D721Med (cell line): ENCODE measurements around the gene NFATC2.

Experiments
- DNase-seq: peaks from one replicate; pipeline ENCODE4 v3.0.0; 2011; ENCODE audit warnings: low spot score; ENCODE audit not compliant: insufficient read length
- FAIRE-seq: peaks from 2 replicates; lab custom pipeline; 2011; peaks lifted over from hg19 to GRCh38; lab: Jason Lieb, UNC
- TF ChIP-seq, protein P1 (sequence below): IDR thresholded peaks from 2 replicates; pipeline ENCODE4 v1.5.1; 2012; ENCODE audit warnings: mild to moderate bottlenecking, control low read depth; ENCODE audit not compliant: insufficient read depth; ENCODE audit errors: missing control alignments

Gene NFATC2

GRCh38 chr20:51437182-51437924, 105.2 kb downstream of the NFATC2 start:
- DNase-seq (no peak), FAIRE-seq (no peak)
- TF ChIP-seq, protein P1, sequence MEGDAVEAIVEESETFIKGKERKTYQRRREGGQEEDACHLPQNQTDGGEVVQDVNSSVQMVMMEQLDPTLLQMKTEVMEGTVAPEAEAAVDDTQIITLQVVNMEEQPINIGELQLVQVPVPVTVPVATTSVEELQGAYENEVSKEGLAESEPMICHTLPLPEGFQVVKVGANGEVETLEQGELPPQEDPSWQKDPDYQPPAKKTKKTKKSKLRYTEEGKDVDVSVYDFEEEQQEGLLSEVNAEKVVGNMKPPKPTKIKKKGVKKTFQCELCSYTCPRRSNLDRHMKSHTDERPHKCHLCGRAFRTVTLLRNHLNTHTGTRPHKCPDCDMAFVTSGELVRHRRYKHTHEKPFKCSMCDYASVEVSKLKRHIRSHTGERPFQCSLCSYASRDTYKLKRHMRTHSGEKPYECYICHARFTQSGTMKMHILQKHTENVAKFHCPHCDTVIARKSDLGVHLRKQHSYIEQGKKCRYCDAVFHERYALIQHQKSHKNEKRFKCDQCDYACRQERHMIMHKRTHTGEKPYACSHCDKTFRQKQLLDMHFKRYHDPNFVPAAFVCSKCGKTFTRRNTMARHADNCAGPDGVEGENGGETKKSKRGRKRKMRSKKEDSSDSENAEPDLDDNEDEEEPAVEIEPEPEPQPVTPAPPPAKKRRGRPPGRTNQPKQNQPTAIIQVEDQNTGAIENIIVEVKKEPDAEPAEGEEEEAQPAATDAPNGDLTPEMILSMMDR = no peak

DNA sequence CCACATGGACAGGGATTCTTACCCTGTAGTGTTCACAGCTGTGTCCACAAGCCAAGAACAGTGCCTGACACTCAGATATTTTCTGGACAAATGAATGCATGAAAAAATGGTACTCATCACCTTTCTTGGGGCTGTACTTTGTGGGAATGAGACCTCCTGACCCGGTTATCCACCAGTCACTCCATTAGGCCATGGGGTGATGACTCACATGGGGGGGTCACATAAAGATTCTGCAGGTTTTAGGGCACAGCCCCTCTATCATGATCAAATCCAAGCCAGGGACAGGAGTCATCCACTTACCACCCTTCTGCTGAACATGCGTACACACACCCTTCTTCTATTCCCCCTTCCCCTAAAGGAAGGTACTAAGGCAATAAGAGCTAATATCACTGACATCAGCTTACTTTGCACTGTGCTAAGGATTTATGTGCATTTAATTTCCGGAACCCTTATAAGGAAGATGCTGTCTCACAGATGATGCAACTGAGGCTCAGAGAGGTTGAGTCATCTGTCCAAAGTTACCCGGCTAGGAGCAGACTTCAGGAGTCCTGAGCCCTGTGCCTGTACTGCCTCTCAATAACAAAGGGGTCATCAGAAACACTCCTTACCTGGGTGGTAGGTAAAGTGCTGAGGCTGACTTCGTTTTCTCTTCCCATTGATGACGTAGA, 107.8 kb downstream of the NFATC2 start:
- FAIRE-seq (no peak), DNase-seq (no peak)
- TF ChIP-seq, protein P1 = no peak

DNA sequence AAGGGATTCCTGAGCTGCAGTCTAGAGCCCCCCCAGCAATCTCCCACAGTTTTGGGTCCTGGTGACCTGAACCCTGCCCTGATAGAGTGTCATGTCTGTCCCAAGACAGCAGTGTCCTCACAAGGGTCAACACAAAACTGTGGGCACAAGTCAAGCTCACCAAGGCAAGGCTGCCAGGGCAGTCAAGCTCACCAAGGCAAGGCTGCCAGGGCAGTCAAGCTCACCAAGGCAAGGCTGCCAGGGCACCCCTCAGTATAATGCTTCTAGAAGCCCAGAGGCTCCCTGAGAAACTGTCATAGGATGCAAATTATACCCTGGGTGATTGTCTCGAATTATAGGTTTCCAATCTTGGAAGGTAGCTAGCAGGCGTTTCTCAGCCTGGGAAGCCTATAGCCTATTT, 108.5 kb downstream of the NFATC2 start:
- DNase-seq = no peak
- FAIRE-seq = no peak
- TF ChIP-seq, protein P1 = no peak

DNA sequence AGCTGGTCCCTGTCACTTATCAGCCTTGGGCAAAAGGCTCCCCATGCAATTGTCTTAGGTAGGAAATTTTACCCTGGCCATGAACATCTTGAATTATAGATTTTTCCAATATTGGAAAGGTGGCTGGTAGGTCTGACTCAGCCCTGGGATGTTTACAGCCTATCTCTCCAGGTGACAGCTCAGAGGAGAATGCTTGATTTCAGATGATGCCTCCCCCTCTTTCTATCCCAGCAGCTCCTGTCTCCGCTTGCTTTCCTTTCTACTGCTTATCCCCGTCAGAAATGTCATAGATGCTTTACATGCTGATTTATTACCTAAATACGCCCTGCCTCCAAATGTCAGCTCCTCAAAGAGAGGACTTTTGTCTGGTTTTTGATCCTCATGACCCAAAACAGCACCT, 109.6 kb downstream of the NFATC2 start:
- DNase-seq (no peak), FAIRE-seq (no peak)
- TF ChIP-seq, protein P1 = no peak

DNA sequence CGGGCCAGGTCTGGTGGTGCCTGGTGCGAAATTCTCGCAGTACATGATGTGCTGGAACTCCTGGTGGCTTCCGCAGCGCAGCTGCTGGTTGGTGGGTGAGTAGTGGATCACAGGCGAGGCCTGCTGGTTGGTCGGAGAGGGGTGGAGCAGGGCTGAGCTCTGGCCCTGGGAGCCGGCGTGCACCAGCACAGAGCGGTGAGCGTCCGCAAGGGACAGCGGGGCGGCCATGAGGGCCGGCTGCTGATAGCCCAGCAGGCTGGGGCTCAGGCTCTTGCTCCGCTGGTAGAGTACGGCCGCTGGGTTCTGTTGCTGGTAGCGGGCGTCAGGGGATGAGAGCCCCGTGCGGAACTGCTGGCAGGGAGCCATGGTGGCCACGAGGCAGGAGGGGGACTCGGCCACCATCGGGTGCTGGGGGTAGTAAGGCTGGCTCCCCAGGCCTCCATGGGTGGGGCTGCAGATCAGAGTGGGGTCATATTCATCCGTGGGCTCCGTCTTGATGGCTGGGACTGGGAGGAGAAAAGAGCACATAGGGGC, 110.2 kb downstream of the NFATC2 start:
- FAIRE-seq (no peak), DNase-seq (no peak)
- TF ChIP-seq, protein P1 = no peak

GRCh38 chr20:51431321-51431720, 111.2 kb downstream of the NFATC2 start:
- TF ChIP-seq, protein P1 = no peak
- FAIRE-seq = no peak
- no peak for DNase-seq
